Measurements from ENCODE around the gene CDH4. TPM values are rescaled to one million over a fixed set of nuclear protein-coding genes. Genes with fewer than 3 reads are reported as not detected.

The CDH4 gene
- polyA plus RNA-seq, 1 donor (not counting 4 experiments of a cell fraction or from before 2014, with no cell fraction given), result 2.2 TPM

DNA sequence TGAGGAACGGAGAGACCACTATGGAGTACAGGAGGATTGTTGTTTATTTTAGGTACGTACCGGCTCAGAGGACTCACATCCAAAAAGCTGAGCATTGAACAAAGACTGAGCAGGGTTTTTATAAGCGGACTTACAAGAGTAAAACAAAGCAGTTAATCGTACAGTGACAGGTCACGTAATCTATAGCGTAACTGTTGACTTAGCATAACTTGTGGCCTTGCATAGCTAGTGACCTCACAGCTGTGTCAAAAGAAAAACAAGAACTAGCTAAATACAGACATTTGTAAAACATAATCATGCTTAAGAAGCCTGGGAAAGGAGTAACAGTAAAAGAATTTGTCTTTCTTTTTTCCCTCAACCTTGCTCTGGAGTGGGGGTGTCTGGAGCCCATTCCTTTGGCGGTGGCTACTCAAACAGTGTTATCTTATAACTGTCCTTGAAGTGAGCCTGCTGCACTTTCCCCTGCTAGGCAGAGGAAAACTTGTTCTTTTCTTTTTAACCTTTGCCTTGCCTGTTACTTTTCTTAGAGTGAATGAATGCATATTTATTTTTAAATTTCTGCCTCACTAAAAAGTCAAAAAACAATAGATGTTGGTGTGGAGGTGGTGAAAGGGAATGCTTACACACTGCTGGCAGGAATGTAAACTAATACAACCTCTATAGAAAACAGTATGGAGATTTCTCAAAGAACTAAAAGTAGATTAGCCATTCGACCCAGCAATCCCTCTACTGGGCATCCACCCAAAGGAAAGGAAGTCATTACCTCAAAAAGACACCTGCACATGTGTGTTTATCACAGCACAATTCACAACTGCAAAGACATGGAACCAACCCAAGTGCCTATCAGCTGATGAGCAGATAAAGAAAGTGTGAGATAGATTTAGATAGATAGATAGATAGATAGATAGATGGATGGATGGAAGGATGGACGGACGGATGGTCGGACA lies 704.6 kb downstream of the CDH4 start:
- dilution Hi-C loops (cut with MboI; ENCODE audit: extremely low pct_ligation_motif_present, low sequenced_read_pairs), result no loop called here
- Histone ChIP-seq H3K4me1 (ENCODE audit: control insufficient read depth, extremely low read depth, insufficient read depth, low read length) (no peaks in the 10 kb centered on the region), H3K4me2 (ENCODE audit: control insufficient read depth, extremely low read depth, insufficient read depth, low read depth, low read length) (no peak overlapping the region), H2AFZ (ENCODE audit: control insufficient read depth, low read length) (no peak overlapping the region), H3K27ac (ENCODE audit: control insufficient read depth, insufficient read depth, low read length) (no peak overlapping the region), H3K36me3 (ENCODE audit: control insufficient read depth in 2 of 2, extremely low read depth in 1 of 2, insufficient read depth in 2 of 2, low read length in 2 of 2) (no peaks in the 10 kb centered on the region), H3K9me1 (ENCODE audit: control insufficient read depth, extremely low read depth, insufficient read depth, low read length) (no peaks in the 10 kb centered on the region), H3K79me2 (ENCODE audit: control insufficient read depth, insufficient read depth, low read length) (no peaks in the 10 kb centered on the region), H4K20me1 (ENCODE audit: control insufficient read depth, extremely low read depth, insufficient read depth, low read length) (no peaks in the 10 kb centered on the region), H3K9me3 (ENCODE audit: control insufficient read depth, low read depth, low read length) (no peaks in the 10 kb centered on the region), H3K27me3 (ENCODE audit: control insufficient read depth, extremely low read depth, insufficient read depth, low read length) (peaks cover 17% of the 10 kb centered on the region), H3K9ac (ENCODE audit: control insufficient read depth, extremely low read depth, insufficient read depth, low read length) (no peak overlapping the region), H3K4me3 (ENCODE audit: control insufficient read depth in 2 of 3, extremely low read depth in 1 of 3, insufficient read depth in 2 of 3, low read depth in 1 of 3, low read length in 3 of 3) (no peak overlapping the region)
- no peak for TF ChIP-seq EZH2 (IDR thresholded peaks at IDR 0.05; ENCODE audit: low read length)
- no peak for TF ChIP-seq CTCF (optimal IDR thresholded peaks at IDR 0.05 in 1 of 3, IDR thresholded peaks at IDR 0.05 in 1 of 3, conservative IDR thresholded peaks at IDR 0.05 in 1 of 3; ENCODE audit: extremely low read depth in 1 of 3, insufficient read depth in 2 of 3, low read length in 3 of 3)
- DNase-seq (ENCODE audit: low read depth, low spot score) (no peak), FAIRE-seq (no peak)

- H3K9me1 ChIP-seq (ENCODE audit: control insufficient read depth, extremely low read depth, insufficient read depth, low read length), result no peaks in the 10 kb centered on the region
- H4K20me1 ChIP-seq (ENCODE audit: control insufficient read depth, extremely low read depth, insufficient read depth, low read length), result no peaks in the 10 kb centered on the region
- no peak overlapping the region for H3K27ac ChIP-seq (ENCODE audit: control insufficient read depth, insufficient read depth, low read length)
- H3K9me3 ChIP-seq (ENCODE audit: control insufficient read depth, low read depth, low read length), result no peaks in the 10 kb centered on the region
- dilution Hi-C loops (cut with MboI; ENCODE audit: extremely low pct_ligation_motif_present, low sequenced_read_pairs), result no loop called here
- no peaks in the 10 kb centered on the region for H3K79me2 ChIP-seq (ENCODE audit: control insufficient read depth, insufficient read depth, low read length)
- TF ChIP-seq CTCF (optimal IDR thresholded peaks at IDR 0.05 in 1 of 3, IDR thresholded peaks at IDR 0.05 in 1 of 3, conservative IDR thresholded peaks at IDR 0.05 in 1 of 3; ENCODE audit: extremely low read depth in 1 of 3, insufficient read depth in 2 of 3, low read length in 3 of 3) (no peak), EZH2 (IDR thresholded peaks at IDR 0.05; ENCODE audit: low read length) (no peak)
- H2AFZ ChIP-seq (ENCODE audit: control insufficient read depth, low read length), result no peak overlapping the region
- no peaks in the 10 kb centered on the region for H3K4me1 ChIP-seq (ENCODE audit: control insufficient read depth, extremely low read depth, insufficient read depth, low read length)
- no peaks in the 10 kb centered on the region for H3K36me3 ChIP-seq (ENCODE audit: control insufficient read depth in 2 of 2, extremely low read depth in 1 of 2, insufficient read depth in 2 of 2, low read length in 2 of 2)
- no peak for DNase-seq (ENCODE audit: low read depth, low spot score)
- no peak for FAIRE-seq
- no peak overlapping the region for H3K4me3 ChIP-seq (ENCODE audit: control insufficient read depth in 2 of 3, extremely low read depth in 1 of 3, insufficient read depth in 2 of 3, low read depth in 1 of 3, low read length in 3 of 3)
- peaks cover 19% of the 10 kb centered on the region for H3K27me3 ChIP-seq (ENCODE audit: control insufficient read depth, extremely low read depth, insufficient read depth, low read length)
- no peak overlapping the region for H3K4me2 ChIP-seq (ENCODE audit: control insufficient read depth, extremely low read depth, insufficient read depth, low read depth, low read length)
- H3K9ac ChIP-seq (ENCODE audit: control insufficient read depth, extremely low read depth, insufficient read depth, low read length), result no peak overlapping the region
Measured at GRCh38 chr20:61957961-61958715, 706.1 kb downstream of the CDH4 start.

Measured in keratinocyte (primary cell).